Measurements from ENCODE around the gene OPTC. TPM values are rescaled to one million over a fixed set of nuclear protein-coding genes. Genes with fewer than 3 reads are reported as not detected.
"Not testable (repeated sequence)": the region's sequence is repeated elsewhere in the genome, so short reads cannot be mapped to it uniquely, and the experiment has no call there.

The OPTC gene
- total RNA-seq, 1 donor from 2014 or later, result not detected

- no peak for DNase-seq (ENCODE audit: low spot score, unreplicated experiment)
- Mint-ChIP-seq H3K27ac (no peak overlapping the region), H3K9me3 (ENCODE audit: low read depth) (no peaks in the 10 kb centered on the region), H3K27me3 (peaks cover 26% of the 10 kb centered on the region), H3K36me3 (ENCODE audit: insufficient read depth) (no peaks in the 10 kb centered on the region), H3K4me1 (ENCODE audit: low read depth) (peaks cover 7% of the 10 kb centered on the region), H3K4me3 (ENCODE audit: low read depth) (no peak overlapping the region)
- no peak for TF ChIP-seq CTCF (IDR thresholded peaks at IDR 0.05; ENCODE audit: unreplicated experiment)
These were observed 28.7 kb upstream of the OPTC start for GRCh38 chr1:203465146-203465798.

GRCh38 chr1:203465948-203466347 is 28.0 kb upstream of the OPTC start:
- H3K4me3 Mint-ChIP-seq (ENCODE audit: low read depth), result no peak overlapping the region
- TF ChIP-seq CTCF (IDR thresholded peaks at IDR 0.05; ENCODE audit: unreplicated experiment), result no peak
- H3K27ac Mint-ChIP-seq, result peak overlapping the region; percentile 19
- H3K36me3 Mint-ChIP-seq (ENCODE audit: insufficient read depth), result no peaks in the 10 kb centered on the region
- H3K27me3 Mint-ChIP-seq, result peaks cover 25% of the 10 kb centered on the region
- DNase-seq (ENCODE audit: low spot score, unreplicated experiment), result no peak
- no peaks in the 10 kb centered on the region for H3K9me3 Mint-ChIP-seq (ENCODE audit: low read depth)
- H3K4me1 Mint-ChIP-seq (ENCODE audit: low read depth), result peaks cover 7% of the 10 kb centered on the region

GRCh38 chr1:203466906-203467549 is 26.9 kb upstream of the OPTC start:
- H3K9me3 Mint-ChIP-seq (ENCODE audit: low read depth); DNase-seq (ENCODE audit: low spot score, unreplicated experiment); H3K4me3 Mint-ChIP-seq (ENCODE audit: low read depth); H3K27ac Mint-ChIP-seq; H3K4me1 Mint-ChIP-seq (ENCODE audit: low read depth); H3K36me3 Mint-ChIP-seq (ENCODE audit: insufficient read depth): not testable (repeated sequence)
- H3K27me3 Mint-ChIP-seq, result peaks cover 19% of the 10 kb centered on the region

- no peak overlapping the region for H3K4me3 Mint-ChIP-seq (ENCODE audit: low read depth)
- peaks cover 15% of the 10 kb centered on the region for H3K27me3 Mint-ChIP-seq
- no peak for TF ChIP-seq CTCF (IDR thresholded peaks at IDR 0.05; ENCODE audit: unreplicated experiment)
- H3K4me1 Mint-ChIP-seq (ENCODE audit: low read depth), result peaks cover 7% of the 10 kb centered on the region
- H3K9me3 Mint-ChIP-seq (ENCODE audit: low read depth), result no peaks in the 10 kb centered on the region
- DNase-seq (ENCODE audit: low spot score, unreplicated experiment), result no peak
- no peak overlapping the region for H3K27ac Mint-ChIP-seq
- H3K36me3 Mint-ChIP-seq (ENCODE audit: insufficient read depth), result no peaks in the 10 kb centered on the region
These were observed 26.4 kb upstream of the OPTC start for GRCh38 chr1:203467550-203467921.

- H3K36me3 Mint-ChIP-seq (ENCODE audit: insufficient read depth), result no peaks in the 10 kb centered on the region
- no peak overlapping the region for H3K27ac Mint-ChIP-seq
- no peak for DNase-seq (ENCODE audit: low spot score, unreplicated experiment)
- H3K4me3 Mint-ChIP-seq (ENCODE audit: low read depth), result no peak overlapping the region
- TF ChIP-seq CTCF (IDR thresholded peaks at IDR 0.05; ENCODE audit: unreplicated experiment), result no peak
- peaks cover 7% of the 10 kb centered on the region for H3K4me1 Mint-ChIP-seq (ENCODE audit: low read depth)
- peaks cover 9% of the 10 kb centered on the region for H3K27me3 Mint-ChIP-seq
- no peaks in the 10 kb centered on the region for H3K9me3 Mint-ChIP-seq (ENCODE audit: low read depth)
These were observed 25.6 kb upstream of the OPTC start for GRCh38 chr1:203468326-203468725.

GRCh38 chr1:203470240-203470639 is 23.7 kb upstream of the OPTC start:
- Mint-ChIP-seq H3K27me3 (peaks cover 3% of the 10 kb centered on the region), H3K9me3 (ENCODE audit: low read depth) (no peaks in the 10 kb centered on the region), H3K4me3 (ENCODE audit: low read depth) (no peak overlapping the region), H3K4me1 (ENCODE audit: low read depth) (peaks cover 10% of the 10 kb centered on the region), H3K36me3 (ENCODE audit: insufficient read depth) (no peaks in the 10 kb centered on the region), H3K27ac (peak overlapping the region; percentile 16)
- TF ChIP-seq CTCF (IDR thresholded peaks at IDR 0.05; ENCODE audit: unreplicated experiment), result no peak
- DNase-seq (ENCODE audit: low spot score, unreplicated experiment), result no peak
